Right lobe of liver (tissue), 4 donors: ENCODE data around the gene SRMS.

Source experiments
- CTCF ChIP-seq, 4 donors: fragments of 200-600 bp in 3 of 4; fragments of 450-650 bp in 1 of 4; IDR thresholded peaks; one replicate each; pipeline versions ENCODE4 v1.5.1 to v1.8.0; 2016 to 2022; ENCODE audit warnings: antibody characterized with exemption in 4 of 4, mild to moderate bottlenecking in 2 of 4
- POLR2A ChIP-seq: fragments of 450-650 bp; IDR thresholded peaks from one replicate; pipeline ENCODE4 v1.6.1; 2017; ENCODE audit warnings: antibody characterized with exemption, mild to moderate bottlenecking
- donor health status: DM: no; HTN: no; CAD: no.
- donor health status: DM: no; HTN: no; CAD: no.
- donor health status: DM: no; HTN: yes; CAD: no.

GRCh38 chr20:63538204-63539091, 9.1 kb downstream of the SRMS start:
- peak in 2 of 4 donors; percentile 14 to 22 for TF ChIP-seq CTCF (IDR thresholded peaks at IDR 0.05)
- no peak for TF ChIP-seq POLR2A
